K562 (cell line): ENCODE results near the gene RNASE8. TPM values are rescaled to one million over a fixed set of nuclear protein-coding genes. Genes with fewer than 3 reads are reported as not detected.

Experiments used
- ATAC-seq: fragments of 200-7000 bp; cut with Tn5 transposase; 3 replicates; pipeline ENCODE4 v1.9.1; 2020; ENCODE audit warnings: moderate library complexity
- BruUV-seq: library from RNA; stranded (reverse); fragments of 400-500 nt; replicated peaks from 2 replicates; lab custom pipeline; 2021; lab: Mats Ljungman, UMichigan
- CTCF ChIA-PET: fragments of 300-600 bp; formaldehyde crosslinking; extraction: SDS; loops from one replicate; lab custom pipeline; 2021; ENCODE audit warnings: low intra/inter-chr PET ratio; lab: Yijun Ruan, JAX
- POLR2A ChIA-PET: fragments of 300-600, 350-650 bp; sonication (Branson Sonifier 250); formaldehyde crosslinking; extraction: SDS; loops from one replicate; lab custom pipeline; 2021; ENCODE audit warnings: antibody characterized with exemption, inconsistent platforms; lab: Yijun Ruan, JAX
- DNase-seq, 4 experiments: peaks; one replicate each; pipeline versions ENCODE4 v3.0.0 to v3.0.0-alpha.2; 2011 to 2018; ENCODE audit warnings: low spot score in 3 of 4, mixed read lengths in 3 of 4; ENCODE audit errors: extremely low read depth in 1 of 4
- FAIRE-seq: peaks from 2 replicates; lab custom pipeline; 2011; peaks lifted over from hg19 to GRCh38; lab: Jason Lieb, UNC
- H2AFZ ChIP-seq: 2 replicates; pipeline ENCODE4 v1.6.0; 2011; ENCODE audit warnings: low read depth, low read length, control low read depth, inconsistent platforms
- H3K27ac ChIP-seq: fragments of 200-600 bp; 3 replicates; pipeline ENCODE4 v1.8.0; 2011; ENCODE audit warnings: low read depth, mild to moderate bottlenecking, control low read depth, inconsistent platforms, low read length, moderate library complexity, mixed read lengths; ENCODE audit errors: extremely low read depth
- H3K27me3 ChIP-seq, 2 experiments: fragments of 300-600 bp in 1 of 2; 2 replicates in 1 of 2; 3 replicates in 1 of 2; pipeline versions ENCODE4 v1.6.0 to v1.8.0; 2011; ENCODE audit warnings: inconsistent platforms in 2 of 2, low read length in 2 of 2, mild to moderate bottlenecking in 1 of 2, mixed read lengths in 1 of 2, moderate library complexity in 1 of 2; ENCODE audit not compliant: control insufficient read depth in 2 of 2, insufficient read depth in 2 of 2
- H3K36me3 ChIP-seq: fragments of 300-600 bp; 3 replicates; pipeline ENCODE4 v1.8.0; 2011; ENCODE audit warnings: mild to moderate bottlenecking, low read length, inconsistent platforms; ENCODE audit not compliant: control insufficient read depth, insufficient read depth
- H3K4me1 ChIP-seq, 2 experiments: fragments of 200-600 bp in 1 of 2; replicated peaks in 1 of 2; 2 replicates in 1 of 2; 3 replicates in 1 of 2; pipeline versions ENCODE4 v1.5.1 to v1.8.0; 2011; ENCODE audit warnings: inconsistent platforms in 2 of 2, low read length in 2 of 2, mild to moderate bottlenecking in 1 of 2, mixed read lengths in 1 of 2, moderate library complexity in 1 of 2; ENCODE audit not compliant: control insufficient read depth in 2 of 2, insufficient read depth in 2 of 2
- H3K4me2 ChIP-seq: 2 replicates; pipeline ENCODE4 v1.6.1; 2011; ENCODE audit warnings: low read length, control low read depth, inconsistent platforms, mixed read lengths; ENCODE audit not compliant: insufficient read depth
- H3K4me3 ChIP-seq: fragments of 200-600 bp; sonication (generic), shearing (Covaris generic); 2 replicates; pipeline ENCODE4 v1.5.1; 2016; ENCODE audit warnings: control low read depth, inconsistent platforms
- H3K79me2 ChIP-seq: fragments of 200-600 bp; 3 replicates; pipeline ENCODE4 v1.8.0; 2011; ENCODE audit warnings: low read length, inconsistent platforms; ENCODE audit not compliant: control insufficient read depth, insufficient read depth
- H3K9ac ChIP-seq, 2 experiments: 2 replicates each; pipeline versions ENCODE4 v1.6.0 to v1.6.1; 2011; ENCODE audit warnings: low read depth in 2 of 2, low read length in 2 of 2, control low read depth in 1 of 2, inconsistent platforms in 1 of 2, mild to moderate bottlenecking in 1 of 2, mixed read lengths in 1 of 2; ENCODE audit not compliant: insufficient read depth in 1 of 2
- H3K9me1 ChIP-seq: one replicate; pipeline ENCODE4 v1.6.0; 2011; ENCODE audit warnings: inconsistent platforms, mild to moderate bottlenecking, low read length, moderate library complexity; ENCODE audit not compliant: control insufficient read depth, insufficient read depth
- H3K9me3 ChIP-seq: replicated peaks from 2 replicates; pipeline ENCODE4 v1.5.1; 2011; ENCODE audit warnings: low read depth, low read length, inconsistent platforms; ENCODE audit not compliant: control insufficient read depth, insufficient read depth
- H4K20me1 ChIP-seq: replicated peaks from 2 replicates; pipeline ENCODE4 v1.6.1; 2011; ENCODE audit warnings: low read length, inconsistent platforms, mixed read lengths; ENCODE audit not compliant: control insufficient read depth, insufficient read depth
- E2F8 ChIP-seq: fragments of 450-650 bp; IDR thresholded peaks from 2 replicates; pipeline ENCODE4 v1.7.1; 2018; ENCODE audit warnings: mild to moderate bottlenecking, low read depth; ENCODE audit not compliant: partially characterized antibody
- FIP1L1 ChIP-seq: fragments of 200-400 bp; formaldehyde crosslinking; IDR thresholded peaks from 2 replicates; pipeline ENCODE4 v1.6.1; 2018; ENCODE audit warnings: mild to moderate bottlenecking, low read depth, low read length; ENCODE audit not compliant: poor library complexity, severe bottlenecking
- IRF1 ChIP-seq: sonication (generic); formaldehyde crosslinking; IDR thresholded peaks from 2 replicates; pipeline ENCODE4 v1.8.0; 2022; ENCODE audit warnings: missing genetic modification reagents, mild to moderate bottlenecking, borderline replicate concordance
- RAD21 ChIP-seq, 2 experiments: fragments of 250-450 bp in 1 of 2; fragments of 450-650 bp in 1 of 2; sonication (Bioruptor Pico) in 1 of 2; formaldehyde crosslinking in 1 of 2; IDR thresholded peaks in 1 of 2; conservative IDR thresholded peaks in 1 of 2; 2 replicates each; pipeline versions ENCODE4 v1.4.0 to v1.8.0; 2020 to 2022; ENCODE audit warnings: mild to moderate bottlenecking in 2 of 2, moderate library complexity in 1 of 2
- SIN3B ChIP-seq: fragments of 450-650 bp; IDR thresholded peaks from 2 replicates; pipeline ENCODE4 v1.6.1; 2017; ENCODE audit warnings: low read depth, mild to moderate bottlenecking, moderate library complexity
- WHSC1 ChIP-seq: IDR thresholded peaks from one replicate; pipeline ENCODE4 v1.6.1; 2012; ENCODE audit warnings: low read length, control low read depth, inconsistent platforms
- XRCC3 ChIP-seq: fragments of 450-650 bp; IDR thresholded peaks from 2 replicates; pipeline ENCODE4 v1.6.1; 2017; ENCODE audit warnings: mild to moderate bottlenecking, moderate library complexity
- WGBS: fragments of 100-300 bp; shearing (Covaris generic); methylation state at CpG from one replicate; pipeline ENCODE4 v1.1.6; 2016; ENCODE audit warnings: low coverage, mixed read lengths; ENCODE audit not compliant: insufficient coverage; ENCODE audit errors: missing lambda C conversion rate; 5-methylcytosine and 5-hydroxymethylcytosine counted together
- in situ Hi-C: fragments of 300-500 bp; cut with MboI; formaldehyde crosslinking; loops from 4 replicates; pipeline ENCODE4 v1.15.0; 2018; ENCODE audit warnings: inconsistent platforms, mixed read lengths
- intact Hi-C: fragments of 100-400 bp; cut with micrococcal nuclease; formaldehyde crosslinking; loops from 2 replicates; pipeline ENCODE4 v1.14.2; 2022
- polyA plus RNA-seq, 8 experiments: library from polyadenylated mRNA; depleted of rRNA in 4 of 8; stranded (reverse) in 5 of 8; unstranded in 3 of 8; fragments of >200 nt; fragmentation: Nextera tagmentation in 2 of 8; fragmentation: Illumina TruSeq in 1 of 8; extraction: Ambion mirVana in 2 of 8; extraction: Trizol in 1 of 8; gene quantifications; 2 replicates each; pipeline versions ENCODE4 v1.2.1 to v1.2.3, GENCODE V29; 2011 to 2014; ENCODE audit warnings: inconsistent platforms in 1 of 8, missing spikeins in 1 of 8
- total RNA-seq, 7 experiments: library from RNA; depleted of rRNA in 6 of 7; stranded (reverse); fragments of >200 nt in 6 of 7; fragmentation: Illumina TruSeq in 2 of 7; extraction: Trizol in 2 of 7; gene quantifications; 2 replicates each; pipeline versions ENCODE4 v1.2.1 to v1.2.3, GENCODE V29; 2011 to 2021; ENCODE audit warnings: low replicate concordance in 1 of 7

Gene RNASE8
- total and polyA plus RNA-seq, 9 of the 15 experiments (the other 6 are each of a cell fraction or from before 2014, with no cell fraction given): not detected

GRCh38 chr14:21068521-21069387 lies 11.1 kb downstream of the RNASE8 start (continued):
- no peak for TF ChIP-seq IRF1 (CRISPR knock-in tag)
- TF ChIP-seq XRCC3: no peak
- TF ChIP-seq SIN3B: no peak
- TF ChIP-seq RAD21 (CRISPR knock-in tag; conservative IDR thresholded peaks at IDR 0.05 in 1 of 2, IDR thresholded peaks at IDR 0.05 in 1 of 2): peak; percentile 65 to 81
- TF ChIP-seq, all 486 proteins: peak for 10

DNA sequence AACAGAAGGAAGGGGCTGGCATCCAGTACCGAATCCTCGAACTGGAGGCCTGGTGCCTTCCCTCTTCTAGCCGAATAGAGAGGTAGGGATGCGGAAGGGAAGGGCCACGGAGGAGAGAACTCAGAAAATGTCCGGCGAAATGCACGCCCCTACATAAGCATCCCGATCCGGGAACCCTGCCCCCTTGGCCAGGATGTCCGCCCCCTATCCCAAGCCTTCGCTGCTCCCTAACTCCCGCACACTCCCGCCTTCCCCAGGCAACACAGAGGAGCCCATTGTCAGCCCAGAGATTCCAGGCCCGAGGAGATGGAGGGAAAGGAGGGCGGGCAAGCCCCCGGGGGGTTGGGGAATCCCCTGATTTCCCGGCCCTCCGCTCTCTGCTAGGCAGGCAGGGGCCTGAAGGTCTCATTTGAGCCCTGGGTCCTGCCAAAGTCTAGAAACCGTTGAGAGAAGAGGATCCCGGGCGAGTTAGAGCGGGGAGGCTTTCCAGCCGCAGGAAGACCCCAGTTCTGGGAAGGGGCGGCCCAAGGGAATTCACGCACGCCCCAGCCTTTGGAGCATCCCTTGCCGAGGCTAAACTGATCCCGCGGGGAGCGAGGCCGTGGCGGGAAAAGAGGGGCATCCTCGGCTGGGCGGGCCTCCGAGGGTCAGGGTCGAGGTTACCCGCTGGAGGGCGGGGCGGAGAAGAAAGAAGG lies 11.9 kb downstream of the RNASE8 start:
- no TSS peak for BruUV-seq
- peaks cover 2 to 40% of the 10 kb centered on the region in 2 experiments; a peak in 3 of 5 replicates for H3K4me1 ChIP-seq
- 52% methylated on average over 14 of the region's 40 CpGs for WGBS
- peak overlapping the region in 1 of 2 experiments; percentile 91; a peak in 2 of 4 replicates for H3K9ac ChIP-seq
- peak overlapping the region; percentile 62; the same call in 1 of the 2 replicates for H3K4me2 ChIP-seq
- peak overlapping the region; percentile 40; the same call in 1 of the 2 replicates for H2AFZ ChIP-seq
- no peak overlapping the region for H3K27ac ChIP-seq
- no peaks in the 10 kb centered on the region; the same call in 2 of the 3 replicates for H3K79me2 ChIP-seq
- no peaks in the 10 kb centered on the region for H3K9me1 ChIP-seq
- no peak for ATAC-seq
- in situ Hi-C loops: no loop called here
- TF ChIP-seq FIP1L1 (no peak), E2F8 (peak; percentile 51), WHSC1 (no peak)
- H3K4me3 ChIP-seq: peak overlapping the region; percentile 41
- CTCF ChIA-PET: interaction anchor here (0.6 to 4.6 kb wide), 4 partner anchors 23 to 312 kb away, joined by 3 to 54 read pairs (median 9); no protein-coding TSS in a partner anchor
- intact Hi-C loops: no loop called here
- no peaks in the 10 kb centered on the region for H4K20me1 ChIP-seq
- FAIRE-seq: no peak
- no peaks in the 10 kb centered on the region for H3K36me3 ChIP-seq
- DNase-seq: no peak
- no peaks in the 10 kb centered on the region for H3K27me3 ChIP-seq
- no peaks in the 10 kb centered on the region for H3K9me3 ChIP-seq
- POLR2A ChIA-PET: interaction anchor here (0.5 to 1.9 kb wide), 2 partner anchors 33 to 140 kb away, joined by 3 to 4 read pairs; no protein-coding TSS in a partner anchor
